DOHH2 (cell line): ENCODE data around the gene PLPPR1.

Experiments
- H3F3A ChIP-seq: fragments of 200-600 bp; sonication (generic), shearing (Covaris generic); 2 replicates; pipeline ENCODE4 v1.6.0; 2016; ENCODE audit warnings: antibody characterized with exemption, mild to moderate bottlenecking; ENCODE audit not compliant: control insufficient read depth, insufficient read depth
- H3K27ac ChIP-seq: fragments of 200-600 bp; sonication (generic); 2 replicates; pipeline ENCODE4 v1.5.1; 2014; ENCODE audit warnings: low read depth, mild to moderate bottlenecking, low read length, moderate library complexity
- H3K27me3 ChIP-seq: fragments of 200-600 bp; sonication (generic); 2 replicates; pipeline ENCODE4 v1.6.1; 2014; ENCODE audit warnings: mild to moderate bottlenecking, low read length, mixed read lengths; ENCODE audit not compliant: control insufficient read depth
- H3K36me3 ChIP-seq: fragments of 200-600 bp; sonication (generic); 2 replicates; pipeline ENCODE4 v1.6.1; 2014; ENCODE audit warnings: mild to moderate bottlenecking, low read length, moderate library complexity, mixed read lengths; ENCODE audit not compliant: control insufficient read depth
- H3K4me1 ChIP-seq: fragments of 200-600 bp; sonication (generic); 2 replicates; pipeline ENCODE4 v1.6.1; 2014; ENCODE audit warnings: mild to moderate bottlenecking, low read length, mixed read lengths; ENCODE audit not compliant: control insufficient read depth
- H3K4me2 ChIP-seq: fragments of 200-600 bp; sonication (generic); 2 replicates; pipeline ENCODE4 v1.6.0; 2014; ENCODE audit warnings: mild to moderate bottlenecking, low read length, moderate library complexity
- H3K4me3 ChIP-seq: fragments of 200-600 bp; sonication (generic); 2 replicates; pipeline ENCODE4 v1.5.1; 2014; ENCODE audit warnings: mild to moderate bottlenecking, low read length, mixed read lengths
- H3K79me2 ChIP-seq: fragments of 200-600 bp; sonication (generic); 2 replicates; pipeline ENCODE4 v1.6.1; 2014; ENCODE audit warnings: mild to moderate bottlenecking, low read length, mixed read lengths; ENCODE audit not compliant: control insufficient read depth
- H3K9me2 ChIP-seq: fragments of 200-600 bp; sonication (generic); replicated peaks from 2 replicates; pipeline ENCODE4 v1.6.1; 2014; ENCODE audit warnings: mild to moderate bottlenecking, low read length, mixed read lengths; ENCODE audit not compliant: control insufficient read depth
- H3K9me3 ChIP-seq: fragments of 200-600 bp; sonication (generic); 2 replicates; pipeline ENCODE4 v1.6.1; 2014; ENCODE audit warnings: antibody characterized with exemption, low read length, mixed read lengths; ENCODE audit not compliant: control insufficient read depth, insufficient read depth
- H4K20me1 ChIP-seq: fragments of 200-600 bp; sonication (generic); 2 replicates; pipeline ENCODE4 v1.6.0; 2014; ENCODE audit warnings: low read depth, mild to moderate bottlenecking, antibody characterized with exemption, low read length, moderate library complexity; ENCODE audit not compliant: control insufficient read depth, insufficient read depth
- CTCF ChIP-seq: fragments of 200-600 bp; sonication (generic); IDR thresholded peaks from one replicate; pipeline ENCODE4 v1.5.1; 2014; ENCODE audit warnings: antibody characterized with exemption, mild to moderate bottlenecking, low read depth, low read length; ENCODE audit not compliant: poor library complexity, severe bottlenecking
- EZH2phosphoT487 ChIP-seq: fragments of 200-600 bp; sonication (generic); IDR thresholded peaks from 2 replicates; pipeline ENCODE4 v1.6.1; 2017; ENCODE audit warnings: borderline replicate concordance, mild to moderate bottlenecking, antibody characterized with exemption, low read length, moderate library complexity, mixed read lengths

The PLPPR1 gene

DNA sequence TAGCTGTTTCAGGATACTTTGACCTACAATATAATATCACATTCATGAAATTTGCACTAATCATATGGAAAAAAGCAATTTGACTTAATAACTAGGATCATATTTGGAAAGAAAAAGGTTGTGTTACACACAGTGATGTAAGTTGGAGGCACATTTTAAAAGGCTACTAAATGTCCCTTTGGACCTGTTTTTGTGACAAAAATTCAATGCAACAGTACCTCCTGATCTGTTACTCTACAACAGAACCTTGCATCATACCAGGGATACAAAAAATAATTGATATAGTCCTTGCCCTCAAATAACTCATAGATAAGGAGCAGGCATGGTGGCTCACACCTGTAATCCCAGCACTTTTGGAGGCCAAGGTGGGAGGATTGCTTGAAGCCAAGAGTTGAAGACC is 289.2 kb downstream of the PLPPR1 start:
- Histone ChIP-seq H3K9me2 (no peaks in the 10 kb centered on the region), H3F3A (no peaks in the 10 kb centered on the region), H3K9me3 (no peaks in the 10 kb centered on the region), H3K27ac (no peak overlapping the region), H3K4me3 (no peak overlapping the region), H3K27me3 (no peaks in the 10 kb centered on the region; the same call in 1 of the 2 replicates), H3K36me3 (no peaks in the 10 kb centered on the region), H3K79me2 (no peaks in the 10 kb centered on the region), H4K20me1 (no peaks in the 10 kb centered on the region), H3K4me2 (no peak overlapping the region), H3K4me1 (no peaks in the 10 kb centered on the region)
- TF ChIP-seq EZH2phosphoT487 (no peak), CTCF (no peak)

GRCh38 chr9:101323129-101323528 is 294.6 kb downstream of the PLPPR1 start:
- Histone ChIP-seq H3K4me3 (no peak overlapping the region), H3K4me1 (no peaks in the 10 kb centered on the region), H4K20me1 (no peaks in the 10 kb centered on the region), H3K79me2 (no peaks in the 10 kb centered on the region), H3K9me2 (no peaks in the 10 kb centered on the region), H3K9me3 (no peaks in the 10 kb centered on the region), H3K27me3 (no peaks in the 10 kb centered on the region; the same call in none of the 2 replicates), H3K36me3 (no peaks in the 10 kb centered on the region), H3K4me2 (no peak overlapping the region), H3K27ac (no peak overlapping the region), H3F3A (no peaks in the 10 kb centered on the region)
- TF ChIP-seq EZH2phosphoT487 (no peak), CTCF (no peak)

GRCh38 chr9:101324245-101324804 is 295.8 kb downstream of the PLPPR1 start:
- Histone ChIP-seq H3K36me3 (no peaks in the 10 kb centered on the region), H3K9me2 (no peaks in the 10 kb centered on the region), H3K79me2 (no peaks in the 10 kb centered on the region), H3K4me1 (no peaks in the 10 kb centered on the region), H4K20me1 (no peaks in the 10 kb centered on the region), H3K27ac (no peak overlapping the region), H3K4me2 (no peak overlapping the region), H3K4me3 (no peak overlapping the region), H3K27me3 (no peaks in the 10 kb centered on the region; the same call in none of the 2 replicates), H3K9me3 (no peaks in the 10 kb centered on the region), H3F3A (no peaks in the 10 kb centered on the region)
- no peak for TF ChIP-seq CTCF

- TF ChIP-seq EZH2phosphoT487 = no peak
- no peak for TF ChIP-seq CTCF
Measured at GRCh38 chr9:101325053-101325452, 296.5 kb downstream of the PLPPR1 start.

More at GRCh38 chr9:101325053-101325452, 296.5 kb downstream of the PLPPR1 start:
- Histone ChIP-seq H3K27me3 (no peaks in the 10 kb centered on the region; the same call in none of the 2 replicates), H3K36me3 (no peaks in the 10 kb centered on the region), H3K9me2 (no peaks in the 10 kb centered on the region), H3K27ac (no peak overlapping the region), H3F3A (no peaks in the 10 kb centered on the region), H4K20me1 (no peaks in the 10 kb centered on the region), H3K79me2 (no peaks in the 10 kb centered on the region), H3K4me2 (no peak overlapping the region), H3K4me1 (no peaks in the 10 kb centered on the region), H3K4me3 (no peak overlapping the region), H3K9me3 (no peaks in the 10 kb centered on the region)
